Keratinocyte (primary cell): ENCODE data around the gene ANKRD31. TPM values are rescaled to one million over a fixed set of nuclear protein-coding genes. Genes with fewer than 3 reads are reported as not detected.

Experiments used
- DNase-seq: peaks from one replicate; pipeline ENCODE4 v3.0.0-alpha.2; 2011; ENCODE audit warnings: low read depth, missing footprints, low spot score
- FAIRE-seq: peaks from 2 replicates; lab custom pipeline; 2011; peaks lifted over from hg19 to GRCh38; lab: Jason Lieb, UNC
- H2AFZ ChIP-seq: 2 replicates; pipeline ENCODE4 v1.6.0; 2012; ENCODE audit warnings: low read length, control low read depth, inconsistent platforms; ENCODE audit not compliant: control insufficient read depth
- H3K27ac ChIP-seq: 2 replicates; pipeline ENCODE4 v1.5.1; 2011; ENCODE audit warnings: low read length; ENCODE audit not compliant: control insufficient read depth, insufficient read depth
- H3K27me3 ChIP-seq: 3 replicates; pipeline ENCODE4 v1.6.0; 2011; ENCODE audit warnings: low read length; ENCODE audit not compliant: control insufficient read depth, insufficient read depth; ENCODE audit errors: extremely low read depth
- H3K36me3 ChIP-seq, 2 experiments: 2 replicates in 1 of 2; 3 replicates in 1 of 2; pipeline ENCODE4 v1.5.1; 2011; ENCODE audit warnings: low read length in 2 of 2, mild to moderate bottlenecking in 1 of 2; ENCODE audit not compliant: control insufficient read depth in 2 of 2, insufficient read depth in 2 of 2; ENCODE audit errors: extremely low read depth in 1 of 2
- H3K4me1 ChIP-seq: 3 replicates; pipeline ENCODE4 v1.5.1; 2011; ENCODE audit warnings: low read length; ENCODE audit not compliant: control insufficient read depth, insufficient read depth; ENCODE audit errors: extremely low read depth
- H3K4me2 ChIP-seq: 3 replicates; pipeline ENCODE4 v1.6.0; 2011; ENCODE audit warnings: low read depth, low read length; ENCODE audit not compliant: control insufficient read depth, insufficient read depth; ENCODE audit errors: extremely low read depth
- H3K4me3 ChIP-seq, 3 experiments: fragments of 200-600 bp in 1 of 3; sonication (generic) in 1 of 3; 2 replicates in 2 of 3; 3 replicates in 1 of 3; pipeline ENCODE4 v1.5.1; 2011 to 2016; ENCODE audit warnings: low read length in 3 of 3, mild to moderate bottlenecking in 3 of 3, control low read depth in 2 of 3, inconsistent platforms in 1 of 3, low read depth in 1 of 3, mixed read lengths in 1 of 3, mixed run types in 1 of 3, moderate library complexity in 1 of 3; ENCODE audit not compliant: control insufficient read depth in 2 of 3, insufficient read depth in 2 of 3; ENCODE audit errors: extremely low read depth in 1 of 3
- H3K79me2 ChIP-seq: 2 replicates; pipeline ENCODE4 v1.6.0; 2012; ENCODE audit warnings: low read length; ENCODE audit not compliant: control insufficient read depth, insufficient read depth
- H3K9ac ChIP-seq: 3 replicates; pipeline ENCODE4 v1.6.0; 2011; ENCODE audit warnings: low read length; ENCODE audit not compliant: control insufficient read depth, insufficient read depth; ENCODE audit errors: extremely low read depth
- H3K9me1 ChIP-seq: 3 replicates; pipeline ENCODE4 v1.6.0; 2011; ENCODE audit warnings: low read length; ENCODE audit not compliant: control insufficient read depth, insufficient read depth; ENCODE audit errors: extremely low read depth
- H3K9me3 ChIP-seq: 2 replicates; pipeline ENCODE4 v1.5.1; 2012; ENCODE audit warnings: low read depth, low read length; ENCODE audit not compliant: control insufficient read depth
- H4K20me1 ChIP-seq: 3 replicates; pipeline ENCODE4 v1.6.0; 2011; ENCODE audit warnings: low read length; ENCODE audit not compliant: control insufficient read depth, insufficient read depth; ENCODE audit errors: extremely low read depth
- EZH2 ChIP-seq: IDR thresholded peaks from one replicate; pipeline ENCODE4 v1.6.1; 2012; ENCODE audit warnings: inconsistent platforms, mild to moderate bottlenecking, low read length, moderate library complexity
- dilution Hi-C: fragments of 300-500 bp; cut with MboI; formaldehyde crosslinking; loops from one replicate; pipeline ENCODE4 v1.7.0; 2020; ENCODE audit warnings: low sequenced_read_pairs; ENCODE audit not compliant: extremely low pct_ligation_motif_present
- polyA plus RNA-seq, 5 experiments: library from polyadenylated mRNA; depleted of rRNA in 3 of 5; stranded (reverse) in 3 of 5; stranded (forward) in 1 of 5; unstranded in 1 of 5; fragments of >200 nt; gene quantifications; 1 replicate in 1 of 5; 2 replicates in 3 of 5; 3 replicates in 1 of 5; pipeline versions ENCODE4 v1.2.1 to v1.2.3, GENCODE V29; 2011 to 2012; ENCODE audit warnings: missing spikeins in 2 of 5, low read depth in 1 of 5, low replicate concordance in 1 of 5
- small RNA-seq, 3 experiments: library from RNA; depleted of rRNA; stranded (forward); fragments of <200 nt; gene quantifications; one replicate each; pipeline ENCODE3, GENCODE V24; 2012; ENCODE audit warnings: low read depth in 3 of 3, low replicate concordance in 1 of 3; ENCODE audit not compliant: insufficient read length in 3 of 3
- TF ChIP-seq, protein P1 (sequence below), 3 experiments: IDR thresholded peaks in 1 of 3; conservative IDR thresholded peaks in 1 of 3; optimal IDR thresholded peaks in 1 of 3; 2 replicates in 2 of 3; 3 replicates in 1 of 3; pipeline versions ENCODE3 to v1.5.1; 2011; ENCODE audit warnings: low read length in 3 of 3, mild to moderate bottlenecking in 3 of 3, moderate library complexity in 2 of 3, control low read depth in 1 of 3, inconsistent platforms in 1 of 3; ENCODE audit not compliant: insufficient read depth in 2 of 3; ENCODE audit errors: extremely low read depth in 1 of 3

The ANKRD31 gene
- polyA plus RNA-seq, 1 donor (not counting 4 experiments of a cell fraction or from before 2014, with no cell fraction given): 0.18 TPM

DNA sequence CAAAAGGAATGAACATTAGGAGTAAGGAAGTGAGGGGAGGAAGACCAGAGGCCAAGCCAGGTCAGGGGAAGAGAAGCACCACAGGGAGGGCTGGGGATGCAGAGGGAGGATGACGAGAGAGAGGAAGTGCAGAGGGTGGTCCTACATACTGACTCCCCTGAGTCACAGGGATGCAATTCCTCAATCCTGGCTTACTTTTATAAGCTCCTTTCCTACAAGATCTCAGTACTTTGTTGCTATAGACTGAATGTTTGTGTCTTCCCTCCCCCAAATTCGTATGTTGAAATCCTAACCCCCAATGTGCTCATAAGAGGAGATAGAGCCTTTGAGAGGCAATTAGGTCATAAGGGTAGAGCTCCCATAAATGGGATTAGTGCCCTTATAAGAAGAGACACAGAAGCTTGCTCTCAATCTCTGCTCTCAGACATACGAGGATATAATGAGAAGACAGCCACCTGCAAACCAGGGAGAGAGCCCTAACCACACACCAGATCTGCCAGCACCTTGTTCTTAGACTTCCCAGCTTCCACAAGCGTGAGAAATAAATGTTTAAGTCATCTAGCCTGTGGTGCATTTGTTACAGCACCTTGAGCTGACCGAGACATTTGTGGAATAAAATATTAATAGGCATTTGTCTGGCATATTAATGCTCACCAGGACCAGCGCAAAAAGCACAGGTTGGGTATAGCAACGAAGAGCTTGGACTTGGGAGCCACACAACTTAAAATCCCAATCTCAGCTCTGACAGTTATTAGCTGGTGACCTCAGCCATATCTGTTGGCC lies 217.7 kb downstream of the ANKRD31 start:
- Histone ChIP-seq H2AFZ (no peak overlapping the region), H3K79me2 (no peaks in the 10 kb centered on the region), H3K9ac (no peak overlapping the region), H3K27ac (no peak overlapping the region), H4K20me1 (no peaks in the 10 kb centered on the region), H3K4me2 (no peak overlapping the region), H3K36me3 (no peaks in the 10 kb centered on the region), H3K4me1 (no peaks in the 10 kb centered on the region), H3K4me3 (no peak overlapping the region), H3K9me3 (no peaks in the 10 kb centered on the region), H3K27me3 (no peaks in the 10 kb centered on the region), H3K9me1 (no peaks in the 10 kb centered on the region)
- dilution Hi-C loops: no loop called here
- DNase-seq: no peak
- TF ChIP-seq, protein P1, sequence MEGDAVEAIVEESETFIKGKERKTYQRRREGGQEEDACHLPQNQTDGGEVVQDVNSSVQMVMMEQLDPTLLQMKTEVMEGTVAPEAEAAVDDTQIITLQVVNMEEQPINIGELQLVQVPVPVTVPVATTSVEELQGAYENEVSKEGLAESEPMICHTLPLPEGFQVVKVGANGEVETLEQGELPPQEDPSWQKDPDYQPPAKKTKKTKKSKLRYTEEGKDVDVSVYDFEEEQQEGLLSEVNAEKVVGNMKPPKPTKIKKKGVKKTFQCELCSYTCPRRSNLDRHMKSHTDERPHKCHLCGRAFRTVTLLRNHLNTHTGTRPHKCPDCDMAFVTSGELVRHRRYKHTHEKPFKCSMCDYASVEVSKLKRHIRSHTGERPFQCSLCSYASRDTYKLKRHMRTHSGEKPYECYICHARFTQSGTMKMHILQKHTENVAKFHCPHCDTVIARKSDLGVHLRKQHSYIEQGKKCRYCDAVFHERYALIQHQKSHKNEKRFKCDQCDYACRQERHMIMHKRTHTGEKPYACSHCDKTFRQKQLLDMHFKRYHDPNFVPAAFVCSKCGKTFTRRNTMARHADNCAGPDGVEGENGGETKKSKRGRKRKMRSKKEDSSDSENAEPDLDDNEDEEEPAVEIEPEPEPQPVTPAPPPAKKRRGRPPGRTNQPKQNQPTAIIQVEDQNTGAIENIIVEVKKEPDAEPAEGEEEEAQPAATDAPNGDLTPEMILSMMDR (optimal IDR thresholded peaks at IDR 0.05 in 1 of 3, IDR thresholded peaks at IDR 0.05 in 1 of 3, conservative IDR thresholded peaks at IDR 0.05 in 1 of 3; ENCODE audit: extremely low read depth in 1 of 3, insufficient read depth in 2 of 3, low read length in 3 of 3): no peak
- no peak for TF ChIP-seq EZH2
- peak; percentile 29 for FAIRE-seq

Small RNA genes within 50 kb of the gene (small RNA-seq; reads per million reads assigned to genes)
- 0 reads per million in 3 experiments for gene SUMO2P5

Other genes with a start within 250 kb of the ANKRD31 start
- 1.1 to 3.5 TPM (median 3.2 TPM) in 3 replicates for gene GCNT4, start 184.3 kb downstream of the ANKRD31 start, polyA plus RNA-seq
- 124 to 181 TPM (median 124 TPM) in 3 replicates for gene HMGCR, start 100.3 kb upstream of the ANKRD31 start, polyA plus RNA-seq